Smooth muscle cell of the pulmonary artery (primary cell): ENCODE measurements around the gene PRRC1. TPM values are rescaled to one million over a fixed set of nuclear protein-coding genes. Genes with fewer than 3 reads are reported as not detected.

ENCODE experiments used
- total RNA-seq: library from RNA; depleted of rRNA; stranded (reverse); fragments of >200 nt; gene quantifications from 2 replicates; pipeline ENCODE4 v1.2.3, GENCODE V29; 2014

Gene PRRC1
- total RNA-seq = 85.3 and 116 TPM in 2 replicates

DNA sequence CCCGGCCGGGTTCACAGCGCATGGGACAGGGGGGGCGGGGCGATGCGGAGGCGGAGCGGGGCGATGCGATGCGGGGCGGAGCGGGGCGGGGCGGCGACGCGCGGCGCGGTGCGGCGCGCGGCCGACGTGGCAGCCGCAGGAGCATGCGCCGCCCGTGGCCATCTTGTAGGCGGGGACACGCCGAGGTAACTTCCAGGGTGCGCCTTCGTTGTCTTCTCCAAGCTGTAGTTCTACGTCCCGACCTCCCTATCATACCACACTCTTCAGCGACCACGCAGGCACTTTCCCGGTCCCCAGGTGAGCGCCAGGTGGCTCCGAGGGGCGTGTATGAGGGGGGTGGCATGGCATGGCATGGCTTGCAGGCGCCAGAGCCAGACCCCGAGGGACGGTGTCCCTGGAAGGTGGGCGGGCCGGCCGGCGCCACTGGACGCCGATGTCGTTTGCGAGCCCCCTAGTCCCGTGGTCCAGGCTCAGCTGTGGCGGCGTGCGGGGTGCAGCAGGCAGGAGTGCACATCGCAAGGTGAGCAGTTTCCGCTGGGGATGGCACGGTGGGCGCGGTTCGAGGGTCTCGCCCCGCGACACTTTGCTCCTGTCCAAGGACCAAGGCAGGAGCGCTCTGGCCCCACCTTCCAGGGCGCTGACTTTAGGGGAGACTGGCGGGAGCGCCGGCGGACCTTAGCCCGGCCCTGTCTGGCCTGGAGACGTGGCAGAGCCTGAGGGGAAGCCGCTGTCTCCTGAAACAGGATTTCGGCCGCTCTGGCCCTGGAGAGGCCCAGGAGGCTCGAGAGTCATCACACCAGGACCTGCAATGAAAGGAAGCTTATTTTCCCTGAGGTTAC is at the start of gene PRRC1:
PRRC1 (plus strand) TSS at position 161 of the 839 bp plus-strand sequence. CDS start 5,840 bp downstream, outside the sequence.

Other genes with a start within 250 kb of the PRRC1 start
- under 0.01 and 3.0 TPM in 2 replicates for gene MEGF10, start 226.8 kb upstream of the PRRC1 start, total RNA-seq
- not detected in 2 replicates for gene CTXN3, start 131.4 kb downstream of the PRRC1 start, total RNA-seq
- not detected in 2 replicates for gene CCDC192, start 185.8 kb downstream of the PRRC1 start, total RNA-seq